Thyroid gland (tissue), 4 donors: ENCODE data around the gene PNKD.

ENCODE experiments used
- POLR2A ChIP-seq, 2 donors: fragments of 450-650 bp; IDR thresholded peaks; one replicate each; pipeline ENCODE4 v1.6.1; 2017; ENCODE audit warnings: antibody characterized with exemption in 2 of 2, mild to moderate bottlenecking in 2 of 2, moderate library complexity in 1 of 2
- TF ChIP-seq, protein P1 (sequence below), 6 experiments: fragments of 200-600 bp in 3 of 6; fragments of 450-650 bp in 3 of 6; sonication (generic) in 3 of 6; IDR thresholded peaks; one replicate each; pipeline ENCODE4 v1.5.1; 2016 to 2019; ENCODE audit warnings: antibody characterized with exemption in 6 of 6, mild to moderate bottlenecking in 2 of 6, inconsistent platforms in 1 of 6, moderate library complexity in 1 of 6

DNA sequence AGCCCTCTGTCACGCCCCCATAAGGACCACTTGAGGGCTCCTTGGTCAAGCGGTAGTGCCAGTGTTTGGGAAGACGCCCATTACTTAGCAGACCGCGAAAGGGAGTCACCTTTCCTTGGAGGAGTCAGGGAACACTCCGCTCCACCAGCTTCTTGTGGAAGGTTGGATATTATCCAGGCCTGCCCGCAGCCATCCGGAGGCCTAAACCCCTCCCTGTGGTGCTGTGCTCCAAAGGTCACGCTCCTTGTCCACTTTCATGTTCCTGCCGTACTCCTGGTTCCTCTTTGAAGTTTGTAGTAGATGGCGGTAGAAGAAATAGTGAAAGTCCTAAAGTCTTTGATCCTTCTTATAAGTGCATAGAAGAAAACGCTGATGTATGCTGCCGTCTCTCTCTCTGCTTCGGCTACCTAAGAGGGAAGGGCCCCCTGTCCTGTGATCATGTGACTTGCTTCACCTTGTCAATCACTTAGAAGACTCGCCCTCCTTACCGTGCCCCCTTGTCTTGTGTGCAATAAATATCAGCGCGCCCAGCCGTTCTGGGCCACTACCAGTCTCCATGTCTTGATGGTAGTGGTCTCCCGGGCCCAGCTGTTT lies 84.6 kb downstream of the PNKD start:
- TF ChIP-seq, protein P1, sequence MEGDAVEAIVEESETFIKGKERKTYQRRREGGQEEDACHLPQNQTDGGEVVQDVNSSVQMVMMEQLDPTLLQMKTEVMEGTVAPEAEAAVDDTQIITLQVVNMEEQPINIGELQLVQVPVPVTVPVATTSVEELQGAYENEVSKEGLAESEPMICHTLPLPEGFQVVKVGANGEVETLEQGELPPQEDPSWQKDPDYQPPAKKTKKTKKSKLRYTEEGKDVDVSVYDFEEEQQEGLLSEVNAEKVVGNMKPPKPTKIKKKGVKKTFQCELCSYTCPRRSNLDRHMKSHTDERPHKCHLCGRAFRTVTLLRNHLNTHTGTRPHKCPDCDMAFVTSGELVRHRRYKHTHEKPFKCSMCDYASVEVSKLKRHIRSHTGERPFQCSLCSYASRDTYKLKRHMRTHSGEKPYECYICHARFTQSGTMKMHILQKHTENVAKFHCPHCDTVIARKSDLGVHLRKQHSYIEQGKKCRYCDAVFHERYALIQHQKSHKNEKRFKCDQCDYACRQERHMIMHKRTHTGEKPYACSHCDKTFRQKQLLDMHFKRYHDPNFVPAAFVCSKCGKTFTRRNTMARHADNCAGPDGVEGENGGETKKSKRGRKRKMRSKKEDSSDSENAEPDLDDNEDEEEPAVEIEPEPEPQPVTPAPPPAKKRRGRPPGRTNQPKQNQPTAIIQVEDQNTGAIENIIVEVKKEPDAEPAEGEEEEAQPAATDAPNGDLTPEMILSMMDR (IDR thresholded peaks at IDR 0.05) = no peak
- TF ChIP-seq POLR2A (IDR thresholded peaks at IDR 0.05) = no peak
